ENCODE measurements around the gene APOH. TPM values are rescaled to one million over a fixed set of nuclear protein-coding genes. Genes with fewer than 3 reads are reported as not detected.

Gene APOH
- total RNA-seq, 1 experiment from 2014 or later = 1.2 TPM

GRCh38 chr17:66260275-66260674, 31.1 kb upstream of the APOH start:
- ATAC-seq (no peak), DNase-seq (ENCODE audit: low read depth, low spot score) (no peak)
- Histone ChIP-seq H3K27ac (ENCODE audit: low read length) (no peak overlapping the region), H3K36me3 (ENCODE audit: control insufficient read depth, insufficient read depth, low read length) (no peaks in the 10 kb centered on the region), H3K4me1 (ENCODE audit: control insufficient read depth, insufficient read depth, low read length) (no peaks in the 10 kb centered on the region), H3K9me3 (ENCODE audit: control insufficient read depth, insufficient read depth, low read depth, low read length) (no peaks in the 10 kb centered on the region), H3K4me3 (ENCODE audit: low read depth in 2 of 2, low read length in 2 of 2) (no peak overlapping the region), H3K27me3 (ENCODE audit: control insufficient read depth, insufficient read depth, low read length) (no peaks in the 10 kb centered on the region)
- intact Hi-C loops (cut with micrococcal nuclease; ENCODE audit: unreplicated experiment) (no loop called here), in situ Hi-C loops (cut with HindIII; ENCODE audit: low pct_unique_long_range_greater_than_20kb, low sequenced_read_pairs) (no loop called here)
- no TSS peak for BruUV-seq (replicated peaks)
- TF ChIP-seq TCF7L2 (IDR thresholded peaks at IDR 0.05; ENCODE audit: low read depth, low read length) = no peak
- TF ChIP-seq POLR2AphosphoS5 (IDR thresholded peaks at IDR 0.05; ENCODE audit: low read depth, low read length) = no peak
- no peak for TF ChIP-seq REST (IDR thresholded peaks at IDR 0.05; ENCODE audit: insufficient read depth in 1 of 2, low read depth in 2 of 2, low read length in 1 of 2)
- no peak for TF ChIP-seq CTCF (IDR thresholded peaks at IDR 0.05)
- TF ChIP-seq SIN3A (IDR thresholded peaks at IDR 0.05; ENCODE audit: borderline replicate concordance, insufficient read depth, low read depth, low read length) = no peak
- ChIA-PET CTCF (no interaction called here), POLR2A (no interaction called here)

GRCh38 chr17:66255527-66255971, 26.3 kb upstream of the APOH start:
- no peak for DNase-seq (ENCODE audit: low read depth, low spot score)
- CTCF ChIA-PET = no interaction called here
- no peaks in the 10 kb centered on the region for H3K4me1 ChIP-seq (ENCODE audit: control insufficient read depth, insufficient read depth, low read length)
- peak overlapping the region; percentile 37; the same call in 1 of the 2 replicates for H3K27ac ChIP-seq (ENCODE audit: low read length)
- H3K9me3 ChIP-seq (ENCODE audit: control insufficient read depth, insufficient read depth, low read depth, low read length) = no peaks in the 10 kb centered on the region
- H3K27me3 ChIP-seq (ENCODE audit: control insufficient read depth, insufficient read depth, low read length) = no peaks in the 10 kb centered on the region
- POLR2A ChIA-PET = interaction anchor here (0.7 kb wide), 1 partner anchor 213 kb away, joined by 6 read pairs; no protein-coding TSS in a partner anchor
- in situ Hi-C loops (cut with HindIII; ENCODE audit: low pct_unique_long_range_greater_than_20kb, low sequenced_read_pairs) (no loop called here), intact Hi-C loops (cut with micrococcal nuclease; ENCODE audit: unreplicated experiment) (loop anchor here (5.0 kb wide), 1 partner anchor 312 kb away; no protein-coding TSS in a partner anchor)
- no peak overlapping the region for H3K4me3 ChIP-seq (ENCODE audit: low read depth in 2 of 2, low read length in 2 of 2)
- TF ChIP-seq TCF7L2 (IDR thresholded peaks at IDR 0.05; ENCODE audit: low read depth, low read length) (no peak), CTCF (IDR thresholded peaks at IDR 0.05) (no peak), POLR2AphosphoS5 (IDR thresholded peaks at IDR 0.05; ENCODE audit: low read depth, low read length) (no peak), REST (IDR thresholded peaks at IDR 0.05; ENCODE audit: insufficient read depth in 1 of 2, low read depth in 2 of 2, low read length in 1 of 2) (no peak), SIN3A (IDR thresholded peaks at IDR 0.05; ENCODE audit: borderline replicate concordance, insufficient read depth, low read depth, low read length) (no peak)
- no peaks in the 10 kb centered on the region for H3K36me3 ChIP-seq (ENCODE audit: control insufficient read depth, insufficient read depth, low read length)
- peak; percentile 34; the same call in 1 of the 2 replicates for ATAC-seq
- no TSS peak for BruUV-seq (replicated peaks)
